ENCODE data around the gene AATK.

Gene AATK

DNA sequence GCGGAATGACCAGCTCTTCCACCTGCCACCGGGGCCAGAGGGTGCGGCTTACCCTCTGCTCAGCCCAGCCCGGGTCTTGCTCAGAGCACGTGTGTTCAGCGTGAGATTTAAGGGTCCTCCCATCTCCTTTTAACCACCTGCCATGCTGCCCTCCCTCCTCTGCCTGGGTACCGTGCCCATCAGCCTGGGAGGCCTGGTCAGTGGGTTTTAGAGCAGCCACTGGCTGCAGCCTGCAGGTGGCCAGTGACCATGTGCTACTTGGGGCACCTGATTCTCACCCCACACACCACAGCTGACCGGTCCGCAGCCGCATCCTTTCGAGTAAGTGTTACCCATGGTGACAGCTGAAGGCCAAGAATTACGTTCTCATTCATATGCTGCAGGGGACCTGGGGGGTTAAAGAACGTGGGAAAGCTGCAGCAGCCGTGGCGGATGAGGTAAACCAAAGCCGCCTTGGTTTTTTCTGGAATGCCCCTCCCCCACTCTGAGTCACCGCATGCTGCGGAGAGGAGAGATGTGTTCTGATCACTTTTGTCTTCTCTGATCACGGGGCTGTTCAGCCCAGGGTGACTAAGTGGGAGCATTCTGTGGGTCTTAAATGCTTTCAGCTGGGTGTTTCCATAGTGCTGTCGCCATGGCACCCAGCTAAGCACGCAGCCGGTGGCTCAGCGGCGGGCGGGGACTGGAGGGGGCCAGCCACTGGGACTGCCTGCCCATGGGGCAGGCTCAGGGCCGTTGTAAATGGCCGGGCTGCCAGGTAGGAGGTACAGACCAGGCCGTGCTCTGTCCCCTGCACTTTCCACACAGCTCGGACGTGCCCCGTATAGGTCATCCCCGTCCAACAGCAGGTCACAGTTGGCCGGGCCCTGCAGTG, 71.3 kb downstream of the AATK start:
- ChIA-PET POLR2A (interaction anchor here (1.3 to 1.5 kb wide), 3 partner anchors 30 to 59 kb away, joined by 4 to 8 read pairs (median 5); partner anchors contain the start of gene BAIAP2), CTCF (interaction anchor here (0.6 to 7.8 kb wide), 16 partner anchors 9 to 200 kb away, joined by 3 to 178 read pairs (median 4); partner anchors contain the start of gene CHMP6)
- DNase-seq (ENCODE audit: low read depth, low spot score), result peak; percentile 98
- peak overlapping the region; percentile 27 for H3K4me3 ChIP-seq (ENCODE audit: low read depth, low read length)
- TF ChIP-seq, protein P1, sequence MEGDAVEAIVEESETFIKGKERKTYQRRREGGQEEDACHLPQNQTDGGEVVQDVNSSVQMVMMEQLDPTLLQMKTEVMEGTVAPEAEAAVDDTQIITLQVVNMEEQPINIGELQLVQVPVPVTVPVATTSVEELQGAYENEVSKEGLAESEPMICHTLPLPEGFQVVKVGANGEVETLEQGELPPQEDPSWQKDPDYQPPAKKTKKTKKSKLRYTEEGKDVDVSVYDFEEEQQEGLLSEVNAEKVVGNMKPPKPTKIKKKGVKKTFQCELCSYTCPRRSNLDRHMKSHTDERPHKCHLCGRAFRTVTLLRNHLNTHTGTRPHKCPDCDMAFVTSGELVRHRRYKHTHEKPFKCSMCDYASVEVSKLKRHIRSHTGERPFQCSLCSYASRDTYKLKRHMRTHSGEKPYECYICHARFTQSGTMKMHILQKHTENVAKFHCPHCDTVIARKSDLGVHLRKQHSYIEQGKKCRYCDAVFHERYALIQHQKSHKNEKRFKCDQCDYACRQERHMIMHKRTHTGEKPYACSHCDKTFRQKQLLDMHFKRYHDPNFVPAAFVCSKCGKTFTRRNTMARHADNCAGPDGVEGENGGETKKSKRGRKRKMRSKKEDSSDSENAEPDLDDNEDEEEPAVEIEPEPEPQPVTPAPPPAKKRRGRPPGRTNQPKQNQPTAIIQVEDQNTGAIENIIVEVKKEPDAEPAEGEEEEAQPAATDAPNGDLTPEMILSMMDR (IDR thresholded peaks at IDR 0.05; ENCODE audit: insufficient read depth, low read length, missing control alignments), result no peak

DNA sequence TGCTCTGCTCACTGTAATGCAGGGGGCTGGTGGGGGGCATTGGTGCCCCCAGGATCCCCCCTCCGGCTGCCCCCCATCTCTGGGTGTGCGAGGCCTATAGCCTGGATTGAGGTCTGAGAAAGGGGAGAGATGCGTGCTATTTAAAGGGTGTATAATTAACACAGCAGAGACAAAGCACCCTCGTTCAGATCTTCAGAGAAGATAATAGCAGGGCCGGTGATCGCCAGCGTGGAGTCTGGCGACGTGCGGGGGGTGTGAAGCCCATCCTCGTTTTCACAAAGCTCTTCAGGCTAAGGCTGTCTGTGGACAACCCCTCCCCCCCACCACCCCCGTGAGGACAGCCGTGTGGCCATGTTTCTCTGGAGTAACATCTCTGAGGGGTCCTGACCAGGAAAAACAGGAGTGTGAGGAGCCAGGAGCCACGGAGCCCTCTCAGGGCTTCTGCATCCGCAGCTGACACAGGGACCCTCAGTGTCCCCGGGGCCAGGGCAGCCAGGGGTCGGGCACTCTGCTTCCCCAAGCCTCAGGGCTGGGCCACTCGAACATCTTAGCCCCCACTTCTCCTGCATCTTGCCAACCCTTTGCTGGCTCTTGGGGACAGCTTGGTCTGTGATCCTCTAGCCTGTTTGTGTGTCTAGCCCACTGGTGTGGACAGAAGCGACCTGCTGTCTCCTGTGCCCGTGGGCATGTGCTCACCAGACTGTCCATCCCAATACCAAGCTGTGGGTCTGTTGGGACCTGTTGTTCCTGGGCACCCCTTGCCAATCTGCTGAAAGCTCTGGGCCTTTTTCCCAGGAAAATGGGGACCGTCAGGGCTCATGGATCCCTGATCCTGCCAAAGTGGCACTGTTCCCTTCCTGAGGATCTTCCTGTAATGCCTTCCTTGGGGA, 72.2 kb downstream of the AATK start:
- H3K4me3 ChIP-seq (ENCODE audit: low read depth, low read length), result no peak overlapping the region
- ChIA-PET POLR2A (interaction anchor here (1.3 kb wide), 1 partner anchor 59 kb away, joined by 4 read pairs; the partner anchor contains the start of gene BAIAP2), CTCF (interaction anchor here (1.0 to 7.8 kb wide), 11 partner anchors 8 to 105 kb away, joined by 3 to 178 read pairs (median 5); partner anchors contain the start of gene CHMP6)
- no peak for DNase-seq (ENCODE audit: low read depth, low spot score)
- TF ChIP-seq, protein P1 (IDR thresholded peaks at IDR 0.05; ENCODE audit: insufficient read depth, low read length, missing control alignments), result no peak

DNA sequence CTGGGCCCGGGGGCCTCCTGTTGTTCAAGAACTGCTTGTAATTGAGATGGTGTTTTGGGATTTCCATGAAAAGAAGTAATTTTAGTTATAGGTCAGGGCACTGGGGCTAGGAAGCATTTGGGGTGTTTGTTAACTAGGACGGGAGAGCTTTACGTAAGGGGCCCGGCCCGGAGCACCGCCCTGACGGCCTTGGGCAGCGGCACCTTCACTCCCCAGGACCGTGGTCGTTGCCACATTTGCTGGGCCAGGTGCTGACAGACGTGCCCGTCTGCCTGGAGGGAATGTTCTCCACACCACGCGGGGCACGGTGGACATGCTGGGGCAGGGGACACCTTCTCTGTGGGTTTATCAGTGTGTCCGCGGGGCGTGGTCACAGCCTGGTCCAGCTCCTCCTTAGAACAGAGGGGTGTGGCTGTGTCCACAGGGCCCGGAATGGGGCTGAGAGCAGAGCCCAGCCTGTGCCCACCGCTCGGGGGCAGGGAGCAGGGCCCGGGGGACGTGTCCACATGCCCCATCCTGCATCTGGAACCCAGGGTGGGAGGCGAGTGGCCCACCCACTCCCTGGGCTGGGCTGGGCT, 73.4 kb downstream of the AATK start:
- no peak for DNase-seq (ENCODE audit: low read depth, low spot score)
- TF ChIP-seq, protein P1 (IDR thresholded peaks at IDR 0.05; ENCODE audit: insufficient read depth, low read length, missing control alignments), result no peak
- ChIA-PET CTCF (interaction anchor here (0.8 to 2.0 kb wide), 3 partner anchors 9 to 69 kb away, joined by 3 to 7 read pairs (median 7); no protein-coding TSS in a partner anchor), POLR2A (no interaction called here)
- H3K4me3 ChIP-seq (ENCODE audit: low read depth, low read length), result no peak overlapping the region

DNA sequence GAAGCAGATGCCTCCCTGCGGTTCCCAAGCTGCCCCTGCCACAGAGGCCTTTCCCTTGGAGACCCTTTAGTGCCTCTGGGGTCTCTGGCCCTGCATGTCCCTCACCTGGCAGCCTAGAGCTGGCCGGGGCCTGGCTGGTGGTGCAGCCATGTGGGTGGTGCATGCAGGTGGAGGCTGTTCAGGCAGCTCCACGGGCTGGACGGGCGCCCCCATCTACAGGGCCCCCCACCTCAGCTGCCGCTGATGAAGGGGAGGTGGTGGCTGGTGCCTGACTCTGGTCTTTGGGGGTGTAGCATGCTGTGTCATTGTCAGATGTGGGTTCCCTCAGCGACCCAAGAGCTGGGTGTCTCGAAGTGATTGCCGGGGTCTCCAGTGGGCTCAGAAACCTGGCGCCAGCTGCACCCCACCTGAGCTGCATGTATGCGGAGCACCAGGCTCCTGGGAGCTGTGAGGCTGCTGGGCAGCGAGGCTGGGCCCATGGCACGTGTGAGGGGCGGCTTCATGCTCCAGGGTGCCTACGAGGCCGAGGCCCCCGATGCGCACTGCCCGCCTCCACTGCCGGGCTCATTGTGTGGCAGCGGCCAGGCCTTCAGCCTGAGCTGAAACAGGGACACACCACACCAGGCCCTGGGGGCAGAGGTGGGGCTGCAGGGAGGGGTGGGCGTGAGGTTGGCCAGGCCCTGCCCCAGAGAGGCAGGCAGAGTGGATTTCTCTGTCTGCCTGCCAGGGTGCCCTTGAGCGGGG, 74.1 kb downstream of the AATK start:
- no peak overlapping the region for H3K4me3 ChIP-seq (ENCODE audit: low read depth, low read length)
- CTCF ChIA-PET, result interaction anchor here (0.8 to 2.0 kb wide), 3 partner anchors 10 to 68 kb away, joined by 3 to 7 read pairs (median 7); no protein-coding TSS in a partner anchor
- DNase-seq (ENCODE audit: low read depth, low spot score), result no peak
- POLR2A ChIA-PET, result no interaction called here
- TF ChIP-seq, protein P1 (IDR thresholded peaks at IDR 0.05; ENCODE audit: insufficient read depth, low read length, missing control alignments), result no peak

DNA sequence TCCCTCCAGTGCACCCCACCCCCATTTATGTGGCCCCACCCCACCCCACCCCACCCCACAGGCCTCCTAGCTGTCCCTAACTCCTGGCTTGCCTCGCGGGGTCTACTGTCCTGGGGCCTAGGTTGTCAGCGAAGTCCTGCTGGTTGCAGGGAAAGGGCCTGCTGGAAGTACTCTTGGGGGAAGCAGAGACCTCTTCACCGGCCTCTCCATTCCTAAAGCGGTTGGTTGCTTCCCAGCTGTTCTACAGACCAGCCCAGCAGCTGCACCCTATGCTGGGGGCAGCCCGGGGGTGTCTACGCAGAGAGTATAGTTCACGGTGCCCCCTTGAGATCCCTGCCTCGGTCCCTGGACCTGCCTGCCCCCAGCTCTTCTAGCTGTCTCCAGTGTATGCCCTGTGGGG, 74.9 kb downstream of the AATK start:
- ChIA-PET POLR2A (no interaction called here), CTCF (interaction anchor here (1.5 to 1.7 kb wide), 2 partner anchors 8 to 67 kb away, joined by 5 to 7 read pairs; no protein-coding TSS in a partner anchor)
- TF ChIP-seq, protein P1 (IDR thresholded peaks at IDR 0.05; ENCODE audit: insufficient read depth, low read length, missing control alignments), result no peak
- DNase-seq (ENCODE audit: low read depth, low spot score), result no peak
- H3K4me3 ChIP-seq (ENCODE audit: low read depth, low read length), result no peak overlapping the region
